Fibroblast of villous mesenchyme (primary cell): Measurements from ENCODE around the gene CAVIN2. TPM values are rescaled to one million over a fixed set of nuclear protein-coding genes. Genes with fewer than 3 reads are reported as not detected.

Source experiments
- DNase-seq: peaks from one replicate; pipeline ENCODE4 v3.0.0-alpha.2; 2010; ENCODE audit warnings: low read depth
- H3K4me3 ChIP-seq: 2 replicates; pipeline ENCODE4 v1.5.1; 2011; ENCODE audit warnings: low read depth, mild to moderate bottlenecking, low read length
- CTCF ChIP-seq: IDR thresholded peaks from 2 replicates; pipeline ENCODE4 v1.5.1; 2012; ENCODE audit warnings: low read depth, mild to moderate bottlenecking, low read length; ENCODE audit not compliant: insufficient read depth
- total RNA-seq: library from RNA; depleted of rRNA; stranded (reverse); fragments of >200 nt; gene quantifications from 2 replicates; pipeline ENCODE4 v1.2.3, GENCODE V29; 2012

Gene CAVIN2
- total RNA-seq, 1 donor = 21.6 TPM

GRCh38 chr2:191889931-191890330 is 43.0 kb upstream of the CAVIN2 start:
- no peak for DNase-seq
- no peak for TF ChIP-seq CTCF
- no peak overlapping the region for H3K4me3 ChIP-seq

DNA sequence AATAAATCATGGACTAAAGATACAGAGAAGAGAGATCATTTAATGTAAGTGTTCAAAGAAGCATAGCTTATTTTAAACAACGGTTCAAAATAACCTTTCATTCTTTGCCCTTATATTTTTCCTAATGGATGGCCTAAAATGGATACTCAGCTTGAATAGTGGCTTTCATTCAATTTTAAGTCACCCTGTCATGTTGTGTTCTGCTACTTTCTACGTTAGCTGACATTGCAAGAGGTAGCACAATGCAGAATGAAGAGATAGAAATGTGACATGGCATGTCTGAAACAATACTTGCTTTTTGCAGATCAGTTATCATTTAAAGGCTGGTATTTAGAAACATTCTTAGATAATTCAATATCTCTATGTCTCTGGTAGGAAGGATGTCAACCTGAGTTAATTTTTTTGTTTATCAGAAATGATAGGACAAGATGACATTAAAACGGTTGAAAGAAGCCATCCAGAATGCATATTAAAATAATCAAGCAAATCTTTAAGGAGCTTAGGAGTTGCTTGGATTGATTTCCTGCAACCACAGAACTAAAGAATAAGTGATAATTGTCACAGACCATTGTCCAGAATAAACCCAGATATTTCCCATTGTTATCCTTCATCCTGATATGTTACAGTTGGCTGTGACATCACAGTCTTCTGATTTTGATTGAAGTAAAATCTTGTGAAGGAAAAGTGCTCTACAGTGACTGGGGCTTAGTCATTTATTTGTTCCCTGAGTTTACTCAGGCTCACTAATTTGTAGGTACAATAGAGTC is 41.7 kb upstream of the CAVIN2 start:
- no peak overlapping the region for H3K4me3 ChIP-seq
- DNase-seq = no peak
- TF ChIP-seq CTCF = no peak

DNA sequence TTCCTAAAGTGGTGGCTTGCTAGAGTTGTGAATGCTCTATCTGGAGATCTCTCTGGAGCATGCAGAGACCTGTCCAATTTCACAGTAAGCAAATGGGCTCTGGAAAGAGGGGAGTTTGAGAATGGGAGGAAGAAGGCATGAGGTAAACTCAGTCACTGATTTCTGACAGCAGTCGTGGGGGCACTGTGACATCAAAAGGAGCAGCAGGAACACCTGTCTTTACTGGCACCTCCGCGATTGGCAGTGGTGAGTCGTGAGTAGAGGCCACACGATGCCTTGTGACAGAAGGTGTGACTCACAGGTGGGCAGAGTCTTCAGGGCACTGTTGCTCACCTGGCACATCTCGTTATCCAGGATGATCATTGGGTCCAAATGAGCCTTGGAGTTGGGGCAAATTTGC is 38.8 kb upstream of the CAVIN2 start:
- H3K4me3 ChIP-seq = no peak overlapping the region
- DNase-seq = no peak
- TF ChIP-seq CTCF = no peak

GRCh38 chr2:191885098-191885497 is 38.2 kb upstream of the CAVIN2 start:
- TF ChIP-seq CTCF = no peak
- H3K4me3 ChIP-seq = no peak overlapping the region
- DNase-seq = no peak

DNA sequence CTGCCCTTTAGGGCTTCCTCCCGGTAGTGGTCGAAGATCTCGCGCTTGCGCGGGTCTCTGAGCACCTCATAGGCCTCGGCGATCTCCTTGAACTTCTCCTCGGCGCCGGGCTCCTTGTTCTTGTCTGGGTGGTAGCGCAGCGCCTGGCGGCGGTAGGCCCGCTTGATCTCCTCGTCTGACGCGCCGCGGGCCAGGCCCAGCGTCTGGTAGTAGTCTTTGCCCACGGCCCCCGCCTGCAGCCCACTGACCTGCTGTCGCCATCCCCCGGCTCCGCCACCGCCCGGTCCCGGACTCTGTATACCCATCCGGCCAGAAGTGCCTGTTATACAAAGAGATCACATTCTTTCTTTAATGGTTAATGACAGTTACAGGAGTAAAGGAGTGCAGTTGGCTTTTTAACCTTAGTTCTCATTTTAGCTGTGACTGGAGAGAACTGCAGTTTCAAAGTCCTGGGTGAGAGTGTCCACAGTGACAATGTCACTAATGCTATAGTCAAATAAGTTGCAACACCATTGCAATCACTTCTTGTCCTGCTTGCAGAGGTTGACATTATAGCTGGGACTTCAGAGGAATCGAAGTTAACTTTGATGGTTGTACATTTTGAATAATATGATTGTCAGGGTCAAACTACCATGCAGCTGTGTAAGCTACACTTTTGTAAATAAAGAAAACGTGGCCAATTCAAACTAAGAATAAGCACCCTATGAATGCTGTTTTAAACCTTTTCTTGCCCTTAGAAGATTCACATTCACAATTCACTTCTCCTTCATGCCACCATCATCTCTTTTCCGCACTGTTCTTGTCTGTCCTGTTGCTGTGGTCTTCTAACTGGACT is 35.3 kb upstream of the CAVIN2 start:
- no peak for DNase-seq
- H3K4me3 ChIP-seq = no peak overlapping the region
- TF ChIP-seq CTCF = no peak

- peak; percentile 91 for DNase-seq
- no peak overlapping the region for H3K4me3 ChIP-seq
- no peak for TF ChIP-seq CTCF
These were observed 31.8 kb upstream of the CAVIN2 start for GRCh38 chr2:191878548-191879279.
